ENCODE measurements around the gene MACF1.
"Not testable (repeated sequence)": the region's sequence is repeated elsewhere in the genome, so short reads cannot be mapped to it uniquely, and the experiment has no call there.

- TF ChIP-seq EP300, CTCF, POLR2A (IDR thresholded peaks at IDR 0.05): not testable (repeated sequence)
Measured at GRCh38 chr1:39522221-39522620, 317.7 kb downstream of the MACF1 start.
